AG04449 (cell line): ENCODE measurements around the gene CRY2.
"Not testable (repeated sequence)": the region's sequence is repeated elsewhere in the genome, so short reads cannot be mapped to it uniquely, and the experiment has no call there.

Experiments used
- CTCF ChIA-PET: fragments of 350-600 bp; formaldehyde crosslinking; extraction: SDS; loops from one replicate; lab custom pipeline; 2021; ENCODE audit warnings: antibody characterized with exemption; lab: Yijun Ruan, JAX
- POLR2A ChIA-PET: fragments of 400-600, 350-600 bp; formaldehyde crosslinking; extraction: SDS; loops from one replicate; lab custom pipeline; 2020; ENCODE audit warnings: antibody characterized with exemption, inconsistent platforms; lab: Yijun Ruan, JAX
- DNase-seq: peaks from one replicate; pipeline ENCODE4 v3.0.0-alpha.2; 2010; ENCODE audit warnings: low read depth, low spot score
- H3K4me3 ChIP-seq: 2 replicates; pipeline ENCODE4 v1.5.1; 2011; ENCODE audit warnings: low read depth, mild to moderate bottlenecking, control low read depth, low read length
- CTCF ChIP-seq: IDR thresholded peaks from one replicate; pipeline ENCODE4 v1.5.1; 2011; ENCODE audit warnings: mild to moderate bottlenecking, moderate library complexity, low read length, control low read depth, inconsistent platforms; ENCODE audit not compliant: insufficient read depth; ENCODE audit errors: missing control alignments

Gene CRY2

GRCh38 chr11:45904309-45904915 lies 57.1 kb downstream of the CRY2 start:
- ChIA-PET POLR2A (no interaction called here), CTCF (interaction anchor here (1.0 kb wide), 1 partner anchor 41 kb away, joined by 3 read pairs; no protein-coding TSS in a partner anchor)
- no peak for TF ChIP-seq CTCF
- no peak for DNase-seq
- H3K4me3 ChIP-seq: no peak overlapping the region

- no peak for TF ChIP-seq CTCF
- DNase-seq: no peak
- no peak overlapping the region for H3K4me3 ChIP-seq
- ChIA-PET POLR2A (no interaction called here), CTCF (no interaction called here)
These were observed 57.8 kb downstream of the CRY2 start for GRCh38 chr11:45905095-45905494.

GRCh38 chr11:45905576-45905975 lies 58.3 kb downstream of the CRY2 start:
- CTCF ChIA-PET, POLR2A ChIA-PET, DNase-seq, H3K4me3 ChIP-seq: not testable (repeated sequence)

GRCh38 chr11:45906096-45906682 lies 58.9 kb downstream of the CRY2 start:
- CTCF ChIA-PET: no interaction called here
- POLR2A ChIA-PET: no interaction called here
- DNase-seq: no peak
- TF ChIP-seq CTCF: no peak
- H3K4me3 ChIP-seq: no peak overlapping the region

- no peak for DNase-seq
- H3K4me3 ChIP-seq: no peak within 1 kb of the TSS
- ChIA-PET POLR2A (no interaction called here), CTCF (no interaction called here)
- TF ChIP-seq CTCF: no peak
These were observed 59.8 kb downstream of the CRY2 start, which contains the start of gene FREY1 for GRCh38 chr11:45906965-45907611. Gene FREY1 (minus strand): TSS chr11:45907271. CDS start chr11:45907245, 26 bp downstream.

- CTCF ChIA-PET: no interaction called here
- DNase-seq: no peak
- POLR2A ChIA-PET: no interaction called here
- H3K4me3 ChIP-seq: no peak overlapping the region
- TF ChIP-seq CTCF: no peak
These were observed 60.7 kb downstream of the CRY2 start for GRCh38 chr11:45907911-45908370.
